ENCODE results near the gene WDR90.

Gene WDR90

GRCh38 chr16:674214-674881 lies 25.2 kb downstream of the WDR90 start:
- FAIRE-seq, result no peak
- TF ChIP-seq CTCF (IDR thresholded peaks at IDR 0.05; ENCODE audit: insufficient read depth, missing control alignments), result no peak
- no peak for DNase-seq (ENCODE audit: insufficient read length, low spot score)

GRCh38 chr16:674968-675883 lies 26.1 kb downstream of the WDR90 start, which contains the start of gene RHBDL1:
Gene RHBDL1 (plus strand): TSS chr16:675671. CDS start chr16:675791, 120 bp downstream.
- no peak for DNase-seq (ENCODE audit: insufficient read length, low spot score)
- no peak for TF ChIP-seq CTCF (IDR thresholded peaks at IDR 0.05; ENCODE audit: insufficient read depth, missing control alignments)
- no peak for FAIRE-seq

- no peak for TF ChIP-seq CTCF (IDR thresholded peaks at IDR 0.05; ENCODE audit: insufficient read depth, missing control alignments)
- no peak for FAIRE-seq
- no peak for DNase-seq (ENCODE audit: insufficient read length, low spot score)
Observed at GRCh38 chr16:675884-676564, 26.9 kb downstream of the WDR90 start.

- DNase-seq (ENCODE audit: insufficient read length, low spot score), result no peak
- FAIRE-seq, result no peak
- no peak for TF ChIP-seq CTCF (IDR thresholded peaks at IDR 0.05; ENCODE audit: insufficient read depth, missing control alignments)
Observed at GRCh38 chr16:676565-676902, 27.4 kb downstream of the WDR90 start.

- no peak for TF ChIP-seq CTCF (IDR thresholded peaks at IDR 0.05; ENCODE audit: insufficient read depth, missing control alignments)
- DNase-seq (ENCODE audit: insufficient read length, low spot score), result no peak
- no peak for FAIRE-seq
Observed at GRCh38 chr16:676913-677312, 27.7 kb downstream of the WDR90 start.

GRCh38 chr16:677316-678190 lies 28.4 kb downstream of the WDR90 start:
- TF ChIP-seq CTCF (IDR thresholded peaks at IDR 0.05; ENCODE audit: insufficient read depth, missing control alignments), result no peak
- no peak for FAIRE-seq
- DNase-seq (ENCODE audit: insufficient read length, low spot score), result no peak

All from D721Med (cell line).